Globus pallidus (tissue), 1 donor: ENCODE measurements around the gene TRPC4.

Experiments used
- DNase-seq: peaks from one replicate; pipeline ENCODE4 v3.0.0-alpha.2; 2015; ENCODE audit warnings: low spot score

Gene TRPC4

GRCh38 chr13:37657134-37657533, 212.4 kb downstream of the TRPC4 start:
- DNase-seq: no peak

GRCh38 chr13:37656247-37656940, 213.2 kb downstream of the TRPC4 start:
- no peak for DNase-seq

- no peak for DNase-seq
Observed at GRCh38 chr13:37652596-37652995, 217.0 kb downstream of the TRPC4 start.

- no peak for DNase-seq
Observed at GRCh38 chr13:37651891-37652290, 217.7 kb downstream of the TRPC4 start.

GRCh38 chr13:37648609-37649008, 221.0 kb downstream of the TRPC4 start:
- DNase-seq: no peak

GRCh38 chr13:37647031-37647650, 222.4 kb downstream of the TRPC4 start:
- DNase-seq: no peak

- DNase-seq: no peak
Observed at GRCh38 chr13:37646531-37646930, 223.0 kb downstream of the TRPC4 start.

- no peak for DNase-seq
Observed at GRCh38 chr13:37645181-37645740, 224.3 kb downstream of the TRPC4 start.

- DNase-seq: no peak
Observed at GRCh38 chr13:37641391-37641790, 228.2 kb downstream of the TRPC4 start.

- peak; percentile 4 for DNase-seq
Observed at GRCh38 chr13:37640499-37640898, 229.1 kb downstream of the TRPC4 start.

GRCh38 chr13:37636701-37637100, 232.9 kb downstream of the TRPC4 start:
- no peak for DNase-seq

- DNase-seq: no peak
Observed at GRCh38 chr13:37632294-37632693, 237.3 kb downstream of the TRPC4 start.

- no peak for DNase-seq
Observed at GRCh38 chr13:37627428-37627827, 242.1 kb downstream of the TRPC4 start.

GRCh38 chr13:37621811-37622361, 247.7 kb downstream of the TRPC4 start:
- no peak for DNase-seq

GRCh38 chr13:37618554-37618953, 251.0 kb downstream of the TRPC4 start:
- DNase-seq: no peak

GRCh38 chr13:37617173-37617572, 252.4 kb downstream of the TRPC4 start:
- DNase-seq: no peak

- no peak for DNase-seq
Observed at GRCh38 chr13:37616131-37616530, 253.4 kb downstream of the TRPC4 start.

- no peak for DNase-seq
Observed at GRCh38 chr13:37615276-37615675, 254.3 kb downstream of the TRPC4 start.

- DNase-seq: no peak
Observed at GRCh38 chr13:37613638-37614037, 255.9 kb downstream of the TRPC4 start.

- DNase-seq: no peak
Observed at GRCh38 chr13:37613236-37613635, 256.3 kb downstream of the TRPC4 start.

GRCh38 chr13:37608750-37609339, 260.7 kb downstream of the TRPC4 start:
- no peak for DNase-seq

GRCh38 chr13:37602733-37603381, 266.7 kb downstream of the TRPC4 start:
- DNase-seq: peak; percentile 34
